GM18499 (cell line): Measurements from ENCODE around the gene GCN1.

Source experiments
- ATAC-seq: cut with Tn5 transposase; IDR thresholded peaks from one replicate; pipeline ENCODE4 v1.9.1; 2021; ENCODE audit warnings: moderate number of reproducible peaks; ENCODE audit not compliant: insufficient read depth, unreplicated experiment

Gene GCN1

DNA sequence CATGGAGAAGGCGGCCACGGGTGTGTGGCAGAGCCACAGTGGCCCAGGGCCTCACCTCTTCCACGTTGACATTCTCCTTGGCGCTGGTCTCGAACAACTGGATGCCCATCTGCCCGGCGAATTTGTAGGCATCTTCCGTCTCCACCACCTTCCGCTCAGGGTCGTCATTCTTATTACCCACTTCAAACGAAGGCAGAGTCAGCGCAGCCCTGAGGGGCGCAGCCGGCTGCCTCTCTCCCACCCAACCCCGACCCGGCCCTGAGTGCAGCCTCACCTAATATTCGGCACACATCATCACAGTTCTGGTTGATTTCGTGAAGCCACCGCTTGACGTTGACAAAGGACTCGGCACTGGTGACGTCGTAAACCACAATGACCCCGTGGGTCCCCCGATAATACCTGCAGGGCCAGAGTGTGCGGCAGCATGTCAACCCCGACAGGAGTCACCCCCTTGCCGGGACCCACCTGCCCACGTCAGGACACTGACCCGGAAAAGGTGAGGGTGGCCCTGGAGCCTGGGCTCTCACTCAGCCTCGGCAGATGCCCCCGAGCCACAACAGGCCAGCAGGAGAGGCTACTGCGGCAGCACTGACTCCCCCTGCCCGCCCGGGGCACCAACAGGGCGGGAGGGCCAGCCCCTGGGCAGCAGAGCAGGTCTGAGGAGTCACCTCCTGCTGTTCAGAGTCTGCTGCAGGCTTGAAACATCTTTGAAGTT lies 95.6 kb downstream of the GCN1 start:
- no peak for ATAC-seq

DNA sequence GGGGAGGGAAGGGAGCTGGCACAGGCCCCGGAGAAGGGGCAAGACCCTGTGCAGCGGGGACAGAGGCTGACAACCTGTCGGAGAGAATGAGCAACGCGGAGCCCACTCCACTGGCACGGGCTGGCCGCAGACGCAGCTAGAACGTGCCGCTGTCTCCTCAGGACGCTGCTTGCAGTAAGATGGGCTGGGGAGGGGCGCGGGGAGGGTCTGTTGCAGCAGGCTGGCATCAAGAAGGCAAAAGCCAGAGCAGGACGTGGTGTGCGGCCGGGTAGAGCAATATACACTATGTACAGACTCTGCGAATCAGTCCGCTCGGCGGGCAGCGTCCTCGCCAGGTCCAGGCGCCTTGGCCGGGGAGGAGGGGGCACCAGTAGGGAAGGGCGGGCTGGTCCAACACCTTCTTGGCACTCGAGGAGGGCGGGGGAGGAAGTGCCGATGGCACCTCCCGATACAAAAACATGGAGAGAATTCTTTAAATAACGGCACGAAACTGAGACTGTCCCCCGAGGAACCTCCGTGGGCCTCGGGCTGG lies 97.8 kb downstream of the GCN1 start:
- no peak for ATAC-seq

DNA sequence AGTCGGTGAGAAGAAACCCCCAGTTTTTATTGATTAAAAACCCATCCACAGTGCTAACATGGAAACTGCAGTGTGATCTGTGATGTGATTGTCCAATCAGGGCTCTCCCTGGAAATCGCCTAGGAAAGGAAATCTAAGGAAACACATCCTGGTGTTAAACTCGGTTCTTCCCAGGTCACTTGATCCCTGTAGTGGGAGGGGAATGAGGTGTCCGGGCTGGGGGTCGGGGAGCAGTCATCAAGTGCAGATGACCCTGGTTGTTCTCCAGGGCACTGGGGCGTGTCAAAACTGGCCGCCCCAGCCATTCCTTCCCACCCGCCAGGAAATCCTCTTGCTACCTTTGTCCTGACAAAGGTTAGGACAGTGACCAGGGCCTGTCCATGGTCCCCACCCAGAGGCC lies 98.8 kb downstream of the GCN1 start:
- ATAC-seq, result no peak

DNA sequence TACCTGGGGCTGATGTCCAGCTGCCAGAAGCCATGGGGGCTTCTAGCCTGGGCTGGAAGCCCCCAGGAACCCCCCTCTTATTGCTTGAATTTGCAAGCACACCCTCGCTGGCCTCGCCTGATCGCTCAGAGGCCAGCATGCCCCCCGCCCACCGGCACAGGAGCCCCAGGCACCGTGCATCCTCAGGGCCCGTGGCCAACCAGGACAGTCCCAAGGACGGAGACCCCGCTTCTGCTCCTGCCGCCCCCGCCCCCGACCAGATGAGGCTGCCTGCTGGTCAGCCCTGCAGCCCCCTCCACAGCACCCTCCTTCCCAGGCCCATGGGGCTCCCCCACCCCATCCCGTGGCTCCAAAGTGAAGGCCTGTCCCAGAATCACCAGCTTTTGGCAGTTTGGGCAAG lies 99.2 kb downstream of the GCN1 start:
- no peak for ATAC-seq

DNA sequence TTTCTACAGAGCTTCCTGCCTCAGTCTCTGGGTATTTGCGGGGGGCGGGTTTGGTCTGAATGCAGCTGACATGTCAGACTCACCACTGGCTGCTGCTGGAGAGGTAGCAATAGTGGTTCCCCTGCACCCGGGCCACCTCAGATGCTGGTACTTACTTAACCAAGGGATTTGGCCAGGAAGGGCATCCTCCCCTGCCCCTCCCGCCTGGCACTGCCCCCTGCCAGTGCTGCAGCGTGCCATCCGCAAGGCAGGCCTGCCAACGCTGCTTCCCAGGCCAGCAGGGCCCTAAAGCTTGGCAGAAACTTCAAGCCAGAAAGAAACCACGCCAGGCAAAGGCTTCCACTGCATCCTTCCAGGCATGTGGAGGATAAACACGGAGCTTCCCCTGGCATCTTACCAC lies 100.0 kb downstream of the GCN1 start:
- no peak for ATAC-seq

DNA sequence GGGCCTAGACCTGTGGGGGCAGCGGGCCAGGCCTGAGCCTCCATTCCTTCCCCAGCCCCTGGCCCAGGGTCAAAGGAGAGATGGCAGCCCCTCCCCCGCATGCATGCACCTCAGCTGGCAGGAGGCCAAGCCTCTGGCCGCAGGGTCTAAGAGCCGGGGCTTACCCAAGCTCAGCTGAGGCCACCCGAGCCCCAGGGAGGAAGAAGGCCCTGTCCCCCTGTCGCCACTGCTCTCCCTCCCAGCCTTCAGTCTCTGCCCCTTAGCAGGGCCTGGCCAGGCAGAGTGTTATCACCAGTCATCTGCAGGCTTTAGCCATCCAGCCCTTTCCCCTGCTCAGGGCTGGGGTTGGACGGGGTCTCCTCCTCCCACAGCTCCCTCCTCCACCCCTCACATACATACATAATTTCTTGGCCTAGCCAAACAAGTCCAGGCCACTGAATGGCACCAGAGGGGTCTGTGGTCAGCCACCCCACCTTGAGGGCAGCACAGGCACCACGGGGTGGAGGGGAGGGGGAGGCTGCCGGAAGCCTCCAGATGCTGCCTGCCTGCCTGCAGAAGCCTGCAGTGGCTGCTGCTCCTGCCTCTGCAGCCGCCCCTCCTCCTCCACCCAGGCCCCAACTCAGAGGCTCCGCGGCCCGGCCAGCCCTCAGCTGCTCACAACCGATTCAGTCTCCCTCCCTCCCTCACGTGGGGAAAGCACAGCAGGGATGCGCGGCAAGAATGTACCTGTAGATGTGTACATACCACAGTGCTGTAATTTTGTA lies 100.7 kb downstream of the GCN1 start:
- ATAC-seq, result no peak

DNA sequence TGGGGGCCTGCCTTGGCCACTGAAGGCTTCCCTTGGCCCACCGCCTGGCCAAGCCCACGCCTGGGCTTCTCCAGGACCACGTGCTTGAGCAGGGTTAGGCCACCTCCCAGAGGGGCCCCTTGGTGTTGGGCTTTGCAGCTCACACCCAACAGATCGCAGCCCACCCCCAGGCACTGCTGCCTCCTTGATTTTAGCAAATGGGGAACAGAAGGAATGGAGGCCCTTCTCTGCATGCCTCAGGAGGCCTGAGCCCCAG lies 101.3 kb downstream of the GCN1 start:
- ATAC-seq, result no peak

DNA sequence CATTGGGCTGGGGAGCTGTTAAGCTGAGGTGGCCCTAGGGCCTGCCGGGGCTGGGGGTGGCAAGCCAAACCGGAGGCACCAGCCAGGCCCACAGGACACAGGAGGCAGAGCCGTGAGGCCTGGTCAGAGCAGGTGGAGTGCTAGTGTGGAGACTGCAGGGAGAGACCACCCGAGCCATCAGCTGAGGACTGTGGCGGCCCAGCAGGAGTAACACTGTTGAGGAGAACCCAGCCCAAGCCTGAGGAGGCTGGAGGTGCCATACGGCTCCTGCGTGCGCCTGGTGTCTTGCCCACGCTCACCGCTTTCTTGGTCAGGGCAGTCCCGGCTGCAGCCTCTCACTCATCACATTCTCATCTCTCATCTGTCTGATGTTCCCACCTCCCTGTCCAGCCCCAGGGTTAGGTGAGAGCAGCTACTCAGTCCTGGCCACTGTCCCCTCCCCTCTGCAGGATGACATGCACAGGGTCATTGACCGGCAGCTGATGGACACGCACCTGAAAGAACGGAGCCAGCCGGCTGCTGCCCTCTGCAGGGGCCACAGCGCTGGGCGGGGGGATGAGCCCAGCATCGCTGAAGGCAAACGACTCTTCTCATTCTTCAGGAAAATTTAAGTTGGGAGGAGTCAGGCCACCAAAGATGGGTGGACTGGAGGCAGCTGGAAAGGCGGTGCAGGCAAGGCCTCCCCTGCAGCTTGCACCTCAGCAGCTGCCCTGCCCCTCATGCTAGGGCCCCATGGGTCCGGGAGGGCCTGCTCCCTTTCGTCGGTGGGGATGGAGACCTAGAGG lies 101.8 kb downstream of the GCN1 start:
- ATAC-seq, result no peak

DNA sequence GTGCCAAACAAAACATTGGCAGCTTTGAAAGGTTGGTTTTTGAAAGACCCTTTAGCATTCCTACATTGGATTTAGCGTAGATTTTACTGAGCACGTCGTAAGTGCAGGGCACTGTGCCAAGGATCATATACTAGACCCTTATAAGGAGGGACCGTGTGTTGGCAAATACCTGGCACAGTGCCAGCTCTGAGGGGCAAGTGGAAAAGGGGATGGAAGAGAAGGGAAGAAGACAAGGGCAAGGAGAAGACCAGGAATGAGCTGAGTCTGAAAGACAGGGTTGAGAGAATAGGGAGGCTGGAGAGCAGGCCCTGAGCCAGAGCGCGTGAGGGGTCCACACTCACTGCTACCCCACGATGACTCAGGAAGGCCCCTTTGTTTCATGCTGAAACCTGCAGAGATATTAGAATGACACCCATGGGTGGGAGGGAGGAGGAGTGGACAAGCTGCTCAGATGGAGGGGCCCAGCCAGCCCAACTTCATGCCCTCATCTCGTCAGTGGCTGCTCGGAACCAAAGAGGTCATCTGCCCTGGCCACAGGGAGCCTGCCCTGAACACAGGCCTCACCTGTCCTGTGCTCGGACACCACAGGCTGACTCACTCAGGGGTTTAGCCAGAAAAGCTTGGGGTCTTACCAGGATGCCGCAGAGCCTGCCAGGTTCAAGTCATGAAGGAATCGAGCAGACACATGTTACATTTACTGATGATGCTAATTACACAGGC lies 103.0 kb downstream of the GCN1 start:
- no peak for ATAC-seq

DNA sequence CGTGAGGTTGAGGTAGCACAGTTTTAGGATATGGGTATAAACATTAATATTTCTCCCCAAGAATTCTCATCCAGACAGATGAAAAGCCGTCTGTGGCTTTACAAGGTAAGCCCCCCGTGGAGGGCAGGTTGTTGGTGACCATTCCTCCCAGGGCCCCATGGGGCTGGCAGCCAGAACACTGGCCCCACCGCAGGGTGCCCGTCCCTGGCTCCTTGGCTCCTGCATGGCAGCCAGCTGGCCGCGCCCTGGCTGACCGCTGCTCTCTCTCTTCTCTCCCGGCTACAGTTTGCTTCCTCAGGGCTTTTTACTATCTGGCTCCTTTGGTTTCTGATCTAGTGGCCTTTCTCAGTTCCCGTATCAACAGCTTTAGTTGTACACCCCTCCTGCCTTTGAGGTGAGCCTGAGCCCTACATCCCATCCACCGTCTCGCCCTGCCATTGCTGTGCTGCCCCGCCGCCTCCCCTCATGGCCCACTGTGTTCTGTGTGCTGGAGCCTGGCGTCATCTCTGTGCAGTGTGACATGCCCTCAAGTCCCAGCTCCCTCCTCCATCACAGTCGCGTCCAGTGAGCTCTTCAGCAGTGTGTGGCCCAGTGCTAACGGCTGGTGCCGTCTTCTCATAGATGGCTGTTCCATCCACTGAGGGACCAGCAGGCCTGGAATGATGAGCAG lies 103.8 kb downstream of the GCN1 start:
- no peak for ATAC-seq

DNA sequence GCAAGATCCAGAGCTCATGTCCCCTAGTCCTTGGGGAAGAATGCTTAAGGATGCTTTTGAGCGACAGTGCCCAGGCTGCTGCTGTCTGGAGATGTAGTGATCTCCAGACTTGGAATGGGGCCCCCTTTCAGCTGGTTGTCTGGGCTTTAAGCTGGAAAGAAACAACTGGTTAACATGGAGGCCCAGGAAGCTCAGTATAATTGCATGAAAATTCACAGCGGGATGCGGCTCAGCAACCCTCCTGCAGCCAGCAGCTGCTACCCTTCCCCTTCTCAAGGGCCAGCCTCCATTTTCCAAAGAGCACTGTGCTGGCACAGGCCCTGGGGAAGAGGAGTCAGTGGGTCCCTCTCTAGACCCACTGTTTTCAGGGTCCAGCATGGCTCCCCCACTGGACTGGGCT lies 104.3 kb downstream of the GCN1 start:
- ATAC-seq, result no peak

DNA sequence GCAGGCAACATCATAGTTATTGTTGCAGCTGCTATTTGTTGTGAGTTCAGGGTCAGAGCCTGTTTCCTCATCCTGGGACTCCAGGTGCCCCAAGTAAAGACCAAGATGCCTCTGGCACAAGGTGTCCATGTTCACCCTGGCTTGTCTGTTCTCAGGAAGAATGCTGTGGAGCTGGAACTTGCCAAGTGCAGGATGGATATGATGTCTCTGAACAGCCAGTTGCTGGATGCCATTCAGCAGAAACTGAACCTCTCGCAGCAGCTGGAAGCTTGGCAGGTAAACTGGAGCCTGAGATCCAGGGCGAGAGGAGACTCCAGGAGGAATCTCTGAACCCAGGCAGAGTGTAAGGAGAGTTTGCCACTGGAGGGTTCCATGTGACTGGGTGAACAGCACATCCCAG lies 104.7 kb downstream of the GCN1 start:
- ATAC-seq, result no peak

DNA sequence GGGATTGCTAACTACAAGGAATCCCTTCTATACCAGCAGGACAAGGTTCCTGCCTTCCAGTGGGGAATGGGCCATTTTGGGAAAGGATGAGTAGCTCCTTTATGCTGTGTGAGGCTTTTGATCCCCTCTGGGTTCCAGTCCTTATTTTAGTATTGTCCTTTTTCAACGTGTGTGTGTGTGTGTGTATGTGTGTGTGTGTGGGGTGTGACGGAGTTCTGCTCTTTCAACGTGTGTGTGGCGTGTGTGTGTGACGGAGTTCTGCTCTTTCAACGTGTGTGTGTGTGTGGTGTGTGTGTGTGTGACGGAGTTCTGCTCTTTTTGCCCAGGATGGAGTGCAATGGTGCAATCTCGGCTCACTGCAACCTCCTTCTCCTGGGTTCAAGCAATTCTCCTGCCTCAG lies 105.4 kb downstream of the GCN1 start:
- ATAC-seq, result no peak

DNA sequence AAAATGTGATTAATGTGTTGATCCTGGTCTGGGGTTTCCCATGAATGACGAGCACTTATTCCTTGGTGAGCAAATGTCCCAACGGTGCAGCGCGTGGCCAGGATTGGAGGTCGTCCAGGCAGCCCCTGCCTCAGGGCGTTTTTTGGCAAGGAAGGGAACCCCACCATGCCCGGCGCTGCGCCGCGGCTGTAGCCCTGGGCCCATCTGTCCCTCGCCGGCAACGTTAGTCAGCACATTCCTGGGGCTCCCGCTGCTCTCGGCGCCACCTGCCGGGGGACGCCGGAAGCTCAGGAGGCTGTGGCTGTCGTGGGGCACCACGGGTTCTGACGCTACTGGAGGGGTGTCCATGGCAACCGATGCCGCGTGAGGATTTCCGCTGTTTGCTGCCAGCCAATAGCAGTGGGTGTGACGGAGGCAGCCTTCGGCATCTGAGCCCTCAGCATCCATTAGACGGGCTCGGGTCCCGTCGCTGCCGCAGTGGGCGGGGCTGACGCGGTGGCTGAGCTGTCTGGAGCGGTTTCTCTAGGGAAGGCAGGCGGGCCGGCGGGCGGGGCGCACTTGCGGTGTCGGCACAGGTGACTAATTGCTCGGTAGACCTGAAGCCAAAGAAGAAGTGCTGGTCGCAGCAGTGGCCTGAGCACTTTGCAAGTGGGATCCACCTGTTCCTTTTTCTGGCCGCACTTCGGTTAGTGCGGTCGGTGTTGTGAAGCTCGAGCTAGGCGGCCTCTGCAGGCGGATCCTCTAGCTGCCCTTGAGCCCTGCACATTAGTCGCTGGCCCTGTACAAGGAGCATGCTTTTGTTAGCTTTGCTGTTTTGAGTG lies 107.5 kb downstream of the GCN1 start:
- ATAC-seq, result peak; percentile 95

DNA sequence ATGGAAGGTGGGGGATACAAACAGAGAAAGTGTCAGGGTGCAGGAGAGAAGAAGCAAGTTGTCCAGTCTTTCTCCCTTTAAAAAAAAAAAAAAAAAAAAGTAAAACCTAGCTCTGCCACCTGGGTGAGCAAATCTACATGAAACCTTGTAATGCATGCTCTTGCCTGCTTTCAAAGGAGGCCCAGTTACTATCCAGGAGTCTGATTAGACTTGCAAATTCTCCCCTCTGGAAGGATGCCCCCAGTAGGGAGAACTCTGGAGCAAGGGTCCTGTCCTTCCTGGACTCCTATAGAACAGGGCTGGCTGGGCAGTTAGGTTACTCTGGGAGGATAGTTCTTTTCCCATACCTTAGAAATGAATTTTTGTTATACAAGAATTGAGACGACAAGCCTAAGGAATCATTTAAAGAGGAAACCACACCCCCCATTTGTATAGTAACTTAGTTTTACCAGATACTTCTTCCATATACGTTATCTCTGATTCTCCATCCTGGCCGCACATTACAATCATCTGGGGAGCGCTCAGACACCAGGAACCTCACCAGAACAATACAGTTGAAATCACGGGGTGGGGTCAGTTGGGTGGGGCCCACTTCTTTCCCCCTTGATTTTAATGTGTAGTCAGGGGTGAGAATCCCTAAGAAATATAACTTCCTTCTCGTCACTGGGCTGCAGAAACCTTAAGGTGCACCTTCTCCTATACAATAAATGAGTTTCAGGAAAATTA lies 108.4 kb downstream of the GCN1 start:
- no peak for ATAC-seq

DNA sequence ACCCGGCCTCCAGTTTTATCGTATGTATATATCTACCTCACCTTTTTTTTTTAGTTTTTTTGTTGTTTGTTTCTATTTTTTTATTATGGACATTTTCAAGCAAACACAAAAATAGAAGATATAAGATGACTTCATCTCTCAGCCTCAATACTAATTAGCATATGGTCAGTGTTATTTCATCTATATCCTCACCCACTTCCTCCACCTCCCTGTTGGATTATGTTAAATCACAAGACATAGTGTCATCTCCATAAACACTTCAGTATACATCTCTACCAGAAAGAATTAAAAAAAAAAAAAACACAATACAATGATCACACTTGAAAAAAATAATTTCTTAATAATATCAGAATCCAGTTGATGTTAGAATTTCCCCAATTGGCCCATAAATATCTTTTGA lies 112.9 kb downstream of the GCN1 start:
- no peak for ATAC-seq

DNA sequence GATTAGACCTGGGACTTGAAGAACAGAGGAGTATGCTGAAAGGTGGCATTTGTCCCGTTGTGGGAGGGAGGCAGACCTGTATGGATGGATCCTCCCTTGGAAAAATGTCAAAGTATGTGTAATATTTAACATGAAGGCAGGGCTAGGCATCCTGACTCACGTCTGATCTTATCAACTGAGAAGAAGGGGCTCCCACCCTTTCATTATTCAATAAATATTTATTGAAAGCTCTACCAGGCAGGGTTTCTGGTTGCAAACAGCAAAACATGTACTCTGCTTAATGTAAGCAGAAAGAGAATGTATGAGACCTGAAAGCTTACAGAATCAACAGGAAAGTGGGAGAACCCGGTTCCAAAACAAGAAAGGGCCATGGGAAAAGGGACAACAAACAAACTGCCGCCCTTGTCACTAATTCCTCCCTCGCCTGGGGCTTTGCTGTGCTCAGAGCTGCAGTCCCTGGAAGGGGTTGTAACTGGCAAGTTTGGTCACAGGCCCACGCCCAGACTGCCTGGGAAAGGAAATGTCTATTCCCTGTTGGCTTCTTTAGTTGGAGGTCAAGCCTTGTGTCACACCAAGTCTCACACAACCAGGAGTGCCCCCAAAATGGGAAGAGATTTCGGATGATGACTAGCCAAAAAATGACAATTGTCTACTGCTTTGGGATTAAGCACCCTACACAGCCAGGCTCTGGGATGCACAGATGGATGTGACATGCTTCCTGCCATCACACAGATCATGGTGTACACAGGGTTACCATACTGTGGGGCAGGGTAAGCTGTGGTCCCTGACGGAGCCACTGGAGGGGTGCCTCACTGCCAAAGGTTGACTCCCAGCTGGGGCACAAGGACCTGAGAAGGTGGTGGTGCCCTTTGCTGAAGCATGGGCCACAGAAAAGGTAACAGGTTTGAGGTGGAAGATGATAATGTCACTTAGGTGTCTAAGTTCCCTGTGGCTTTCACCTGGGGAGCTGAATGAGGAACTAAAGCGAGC lies 114.8 kb downstream of the GCN1 start:
- no peak for ATAC-seq

DNA sequence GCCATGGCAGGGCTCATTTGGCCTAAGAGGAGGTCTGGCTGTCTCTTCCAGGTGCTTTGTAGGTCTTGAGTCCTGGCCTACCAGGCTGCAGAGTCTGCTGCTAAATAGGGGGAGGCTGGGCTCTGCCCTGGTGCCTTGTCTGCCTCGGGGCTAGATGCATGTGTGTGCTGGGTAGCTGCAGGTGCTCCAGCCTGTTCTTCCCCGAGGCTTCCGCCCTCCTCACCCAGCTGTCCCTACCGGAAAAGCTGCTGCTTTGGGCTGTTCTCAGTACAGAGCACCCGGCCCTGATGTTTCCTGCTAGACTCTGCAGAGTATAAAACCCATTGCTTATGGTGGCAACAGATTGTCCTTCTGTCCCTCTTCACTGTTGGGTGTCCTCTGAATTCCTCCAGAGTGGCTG lies 115.6 kb downstream of the GCN1 start:
- no peak for ATAC-seq
